ENCODE results near the gene JPH2.

Gene JPH2

DNA sequence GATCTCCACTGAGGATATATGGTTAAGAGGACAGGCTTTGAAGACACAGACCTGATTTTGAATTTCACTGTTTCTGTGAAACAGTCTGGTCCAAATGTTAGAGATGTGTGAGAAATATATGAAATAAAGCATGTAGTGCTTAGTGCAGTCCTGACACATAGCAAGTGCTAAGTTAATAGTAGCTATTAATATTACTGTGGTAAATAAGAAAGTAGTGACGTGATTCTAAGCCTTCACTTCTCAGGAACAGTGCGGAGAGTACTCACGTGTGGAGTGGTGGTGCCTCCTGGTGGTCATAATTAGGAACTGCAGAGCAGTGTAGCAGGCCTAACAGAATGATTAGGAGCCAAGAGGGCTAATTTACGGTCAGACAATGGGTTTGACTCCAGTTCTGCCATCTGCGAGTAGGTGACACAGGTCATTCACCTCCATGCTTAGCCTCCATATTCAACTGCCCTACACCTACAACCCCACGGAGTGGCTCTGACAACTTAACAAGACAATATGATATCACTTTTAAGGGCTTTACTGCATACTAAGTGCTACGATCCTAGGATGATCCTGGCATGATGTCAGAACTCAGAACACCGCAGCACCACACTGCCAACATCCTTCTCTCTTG lies 106.2 kb downstream of the JPH2 start:
- peak in 41 of 51 donors; percentile 9 to 80 (median 54) for DNase-seq

- no peak for DNase-seq
Observed at GRCh38 chr20:44080064-44080463, 106.9 kb downstream of the JPH2 start.

DNA sequence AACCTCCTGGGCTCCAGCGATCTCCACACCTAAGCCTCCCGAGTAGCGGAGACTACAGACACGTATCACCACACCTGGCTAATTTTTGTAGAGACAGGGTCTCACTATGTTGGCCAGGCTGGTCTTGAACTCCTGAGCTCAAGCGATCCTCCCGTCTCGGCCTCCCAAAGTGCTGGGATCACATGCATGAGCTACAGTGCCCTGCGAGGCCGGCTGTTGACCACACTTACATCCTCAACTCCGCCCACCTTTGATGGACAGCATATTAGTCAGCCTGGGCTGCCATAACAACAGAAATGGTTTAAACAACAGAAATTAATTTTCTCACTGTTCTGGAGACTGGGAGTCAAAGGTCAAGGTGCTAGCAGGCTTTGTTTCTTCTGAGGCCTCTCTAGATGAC lies 107.7 kb downstream of the JPH2 start:
- DNase-seq = no peak

DNA sequence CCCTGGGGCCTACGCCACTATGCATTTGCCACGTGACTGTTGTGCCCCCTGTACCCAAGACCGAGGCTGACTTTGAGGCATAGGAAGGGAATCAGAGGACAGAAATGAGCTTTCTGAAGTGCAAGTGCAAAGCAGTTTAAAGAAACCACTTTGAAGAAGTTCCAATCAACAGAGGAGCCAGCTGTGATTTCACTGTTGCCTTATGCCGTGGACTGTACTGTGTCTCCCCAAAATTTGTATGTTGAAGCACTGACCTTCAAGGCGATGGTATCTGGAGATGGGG lies 111.1 kb downstream of the JPH2 start:
- DNase-seq = no peak

- no peak for DNase-seq
Observed at GRCh38 chr20:44075191-44075949, 111.6 kb downstream of the JPH2 start.

GRCh38 chr20:44074252-44075151 lies 112.5 kb downstream of the JPH2 start:
- DNase-seq = peak in 20 of 51 donors; percentile 10 to 62 (median 30)

DNA sequence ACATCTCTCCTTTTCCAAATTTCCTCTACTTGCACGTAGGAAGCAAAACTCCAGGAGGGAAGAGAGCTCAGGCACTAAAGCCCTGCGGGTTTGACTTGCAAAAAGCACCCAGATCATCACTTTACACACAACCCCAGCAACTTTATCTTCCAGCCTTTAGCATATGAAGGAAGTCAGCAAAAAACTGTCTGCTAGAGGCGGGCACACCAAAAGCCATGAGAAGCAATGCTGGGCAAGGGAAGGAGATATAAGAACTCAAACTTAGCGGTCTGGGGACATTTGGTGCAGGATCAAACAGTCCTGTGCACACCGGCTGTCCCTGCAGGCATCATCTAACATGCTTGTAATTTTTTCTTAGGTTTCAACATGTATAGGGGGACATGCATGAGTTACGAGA lies 113.3 kb downstream of the JPH2 start:
- DNase-seq = no peak

- no peak for DNase-seq
Observed at GRCh38 chr20:44073011-44073674, 113.8 kb downstream of the JPH2 start.

DNA sequence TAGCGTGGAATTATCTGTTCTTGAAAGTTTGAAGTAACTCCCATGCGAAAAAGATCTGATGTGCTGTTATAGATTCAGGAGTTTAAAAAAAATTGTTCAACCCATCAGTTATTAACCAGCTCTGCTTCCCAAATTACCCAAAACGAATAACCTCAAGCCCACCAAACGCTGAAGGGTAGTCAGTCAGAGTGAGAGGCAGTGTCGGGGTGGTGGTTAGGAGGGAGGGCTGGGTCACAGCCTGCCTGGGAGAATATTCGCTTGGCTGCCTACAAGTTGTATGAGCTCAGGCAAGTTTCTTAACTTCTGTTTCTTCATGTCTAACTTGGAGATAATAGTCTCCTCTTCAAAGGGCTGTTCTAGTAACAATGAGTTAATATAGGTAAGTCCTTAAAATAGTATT lies 114.6 kb downstream of the JPH2 start:
- DNase-seq = no peak

GRCh38 chr20:44071526-44072111 lies 115.4 kb downstream of the JPH2 start:
- no peak for DNase-seq

GRCh38 chr20:44071057-44071456 lies 115.9 kb downstream of the JPH2 start:
- DNase-seq = no peak

- peak in 18 of 51 donors; percentile 3 to 50 (median 25) for DNase-seq
Observed at GRCh38 chr20:44070139-44070900, 116.7 kb downstream of the JPH2 start.

DNA sequence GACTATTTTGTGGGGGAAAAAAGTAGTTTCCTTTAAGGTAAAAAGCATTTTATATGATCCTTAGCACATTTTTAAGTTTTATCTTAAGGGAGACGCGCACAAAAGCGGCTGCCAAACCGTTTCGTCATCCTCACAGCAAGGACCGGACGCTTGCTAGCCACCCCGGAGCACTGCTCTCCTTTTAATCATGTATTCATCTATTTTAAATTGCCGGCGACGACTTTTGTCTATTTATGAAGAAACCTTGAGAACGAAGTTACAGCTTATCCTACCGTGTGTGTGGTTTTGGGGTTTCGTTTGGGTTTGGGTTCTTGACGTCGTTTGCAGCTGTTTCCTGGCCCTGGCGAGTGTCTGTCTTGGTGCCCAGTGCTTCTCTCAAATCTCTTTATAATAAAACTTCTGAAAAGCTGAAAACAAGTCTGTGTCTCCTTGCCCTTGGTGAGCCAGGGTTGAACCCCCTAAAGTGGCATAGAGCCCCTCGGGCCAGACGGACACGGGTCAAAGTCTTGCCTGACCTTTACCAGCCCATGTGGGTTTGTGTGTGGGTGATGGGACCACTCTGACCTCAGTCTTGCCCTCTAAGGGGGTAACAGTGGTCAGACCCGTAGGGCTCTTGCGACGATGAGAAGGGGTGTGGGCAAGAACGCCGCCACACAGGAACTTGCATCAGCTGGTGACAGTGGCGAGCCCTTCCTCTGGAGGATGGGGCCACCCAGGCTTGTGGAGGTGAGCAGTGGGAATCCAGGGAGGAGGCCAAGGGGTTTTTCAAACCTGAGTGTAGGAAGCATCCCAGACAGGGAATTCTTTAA lies 117.6 kb downstream of the JPH2 start:
- DNase-seq = no peak

GRCh38 chr20:44068316-44069201 lies 118.4 kb downstream of the JPH2 start:
- DNase-seq = no peak

DNA sequence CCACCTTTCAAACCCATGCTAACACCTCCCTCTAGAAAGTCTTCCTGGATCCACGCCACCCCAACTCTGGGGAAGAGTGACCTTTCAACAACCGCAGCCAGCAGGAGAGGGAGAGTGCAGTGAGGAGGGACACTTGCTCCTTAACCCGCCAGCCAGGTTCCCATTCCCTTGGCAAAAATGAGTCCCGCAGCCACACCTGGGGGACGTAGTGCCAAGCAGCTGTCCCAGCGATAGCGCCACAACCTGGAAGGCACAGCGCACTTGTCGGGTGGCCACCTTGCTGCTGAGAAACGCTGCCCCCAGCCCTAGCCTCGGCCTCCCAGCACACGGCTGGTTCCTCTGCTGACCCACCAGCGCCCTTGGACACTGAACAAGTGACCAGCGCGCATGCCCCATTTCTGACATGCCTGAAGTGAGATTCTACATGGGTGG lies 119.3 kb downstream of the JPH2 start:
- DNase-seq = no peak

DNA sequence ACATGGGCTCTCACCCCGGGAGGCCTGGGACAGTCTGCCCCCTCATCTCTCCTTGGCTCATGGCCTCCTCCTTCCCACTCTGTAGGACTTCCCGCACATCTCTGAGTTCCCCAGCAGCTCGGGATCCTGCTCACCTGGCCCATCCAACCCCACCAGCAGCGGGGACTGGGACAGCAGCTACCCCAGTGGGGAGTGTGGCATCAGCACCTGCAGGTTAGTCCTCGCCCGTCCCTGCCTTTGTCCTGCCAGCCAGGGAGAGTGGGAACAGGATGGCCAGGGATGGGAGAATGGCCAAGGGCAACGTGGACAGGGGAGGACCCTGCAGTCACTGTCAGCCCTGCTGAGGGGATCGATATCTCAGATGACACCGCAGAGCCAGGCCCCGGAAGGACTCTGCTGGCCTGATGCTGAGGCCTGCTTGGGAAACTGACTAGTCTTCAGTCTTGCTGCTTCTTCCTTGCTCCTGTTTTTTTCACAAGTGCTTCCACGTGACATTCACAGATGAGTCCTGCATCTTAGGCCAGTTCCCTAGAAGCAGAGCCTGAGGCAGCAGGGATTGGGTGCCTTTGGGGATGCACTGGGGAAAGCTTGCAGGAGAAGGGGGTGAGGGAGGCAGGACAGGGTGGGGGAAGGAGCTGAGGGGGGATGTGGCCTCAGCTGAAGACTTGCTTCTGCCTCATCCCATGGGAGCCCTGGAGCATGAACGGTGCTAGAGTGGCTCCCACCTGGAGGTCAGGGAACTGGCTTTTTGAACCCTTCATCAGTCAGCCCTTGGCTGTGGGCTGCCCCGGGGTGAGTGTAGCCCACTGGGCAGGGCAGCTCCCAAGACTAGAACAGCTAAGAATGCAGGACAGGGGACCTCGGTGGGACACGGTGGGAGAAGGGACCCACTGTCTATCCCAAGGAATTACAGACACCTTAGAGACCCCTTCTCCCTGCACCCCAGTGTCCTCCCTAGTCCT lies 120.1 kb downstream of the JPH2 start:
- no peak for DNase-seq

All from hypothalamus (tissue), 51 donors.